Measurements from ENCODE around the gene TMEM269. TPM values are rescaled to one million over a fixed set of nuclear protein-coding genes. Genes with fewer than 3 reads are reported as not detected.

Gene TMEM269
- total and polyA plus RNA-seq, 2 donors (not counting 1 experiment from before 2014, with no cell fraction given), result 0.21 to 0.47 TPM

- H3K9me3 Mint-ChIP-seq (ENCODE audit: insufficient read depth), result no peaks in the 10 kb centered on the region
- peaks cover 0 to 2% (median 0%) of the 10 kb centered on the region in 3 donors for H3K9me3 ChIP-seq (ENCODE audit: control extremely low read depth in 1 of 3, control insufficient read depth in 2 of 3, insufficient read depth in 1 of 3, low read length in 2 of 3)
- no peak overlapping the region for H3K4me3 ChIP-seq (ENCODE audit: control extremely low read depth in 1 of 5, extremely low read depth in 1 of 5, insufficient read depth in 1 of 5, low read depth in 2 of 5, low read length in 4 of 5)
- peaks cover 0 to 9% of the 10 kb centered on the region in 2 experiments for H3K36me3 ChIP-seq (replicated peaks in 1 of 2; ENCODE audit: control extremely low read depth in 1 of 2, control insufficient read depth in 1 of 2, extremely low read depth in 1 of 2, insufficient read depth in 2 of 2, low read length in 1 of 2)
- 83% methylated on average over 1 of the region's 8 CpGs for WGBS (ENCODE audit: insufficient coverage)
- H3K27me3 ChIP-seq (replicated peaks in 1 of 4; ENCODE audit: control extremely low read depth in 1 of 4, control insufficient read depth in 3 of 4, insufficient read depth in 4 of 4, low read length in 3 of 4), result no peaks in the 10 kb centered on the region
- intact Hi-C loops (cut with micrococcal nuclease), result no loop called here
- TF ChIP-seq CTCF (IDR thresholded peaks at IDR 0.05), result no peak
- TF ChIP-seq EZH2 (IDR thresholded peaks at IDR 0.05; ENCODE audit: borderline replicate concordance, insufficient read depth, low read depth, low read length, poor library complexity, severe bottlenecking), result no peak
- no peaks in the 10 kb centered on the region for H3K4me1 Mint-ChIP-seq
- H3K79me2 ChIP-seq (ENCODE audit: control insufficient read depth, insufficient read depth, low read length), result no peaks in the 10 kb centered on the region
- POLR2A ChIA-PET, result no interaction called here
- no peak overlapping the region for H3K27ac Mint-ChIP-seq
- H3K27ac ChIP-seq (ENCODE audit: low read length in 2 of 2), result no peak overlapping the region
- H3K4me1 ChIP-seq (ENCODE audit: control insufficient read depth in 2 of 2, insufficient read depth in 2 of 2, low read length in 2 of 2), result no peaks in the 10 kb centered on the region
- no peak overlapping the region for H3K4me2 ChIP-seq (replicated peaks; ENCODE audit: low read depth, low read length, poor library complexity, severe bottlenecking)
- ATAC-seq (ENCODE audit: low read depth), result no peak
- no peak overlapping the region for H3K4me3 Mint-ChIP-seq
- H4K20me1 ChIP-seq (ENCODE audit: control insufficient read depth, insufficient read depth, low read length, poor library complexity, severe bottlenecking), result no peaks in the 10 kb centered on the region
- H3K9ac ChIP-seq (ENCODE audit: low read length), result no peak overlapping the region
- H3K27me3 Mint-ChIP-seq, result no peaks in the 10 kb centered on the region
- no peak overlapping the region for H2AFZ ChIP-seq (ENCODE audit: insufficient read depth, low read depth, low read length, poor library complexity, severe bottlenecking)
- CTCF ChIA-PET, result interaction anchor here (0.8 kb wide), 1 partner anchor 72 kb away, joined by 3 read pairs; no protein-coding TSS in a partner anchor
- DNase-seq, result no peak
These were observed 17.2 kb downstream of the TMEM269 start for GRCh38 chr1:42801832-42802473.

- H3K27ac ChIP-seq (ENCODE audit: low read length in 2 of 2), result no peak overlapping the region
- H3K79me2 ChIP-seq (ENCODE audit: control insufficient read depth, insufficient read depth, low read length), result peaks cover 6% of the 10 kb centered on the region
- POLR2A ChIA-PET, result interaction anchor here (0.6 kb wide), 1 partner anchor 38 kb away, joined by 4 read pairs; no protein-coding TSS in a partner anchor
- H3K9ac ChIP-seq (ENCODE audit: low read length), result no peak overlapping the region
- DNase-seq, result no peak
- H3K27ac Mint-ChIP-seq, result no peak overlapping the region
- intact Hi-C loops (cut with micrococcal nuclease), result no loop called here
- H3K27me3 Mint-ChIP-seq, result no peaks in the 10 kb centered on the region
- ATAC-seq (ENCODE audit: low read depth), result no peak
- TF ChIP-seq EZH2 (IDR thresholded peaks at IDR 0.05; ENCODE audit: borderline replicate concordance, insufficient read depth, low read depth, low read length, poor library complexity, severe bottlenecking) (no peak), CTCF (IDR thresholded peaks at IDR 0.05) (no peak)
- H3K27me3 ChIP-seq (replicated peaks in 1 of 4; ENCODE audit: control extremely low read depth in 1 of 4, control insufficient read depth in 3 of 4, insufficient read depth in 4 of 4, low read length in 3 of 4), result no peaks in the 10 kb centered on the region
- peaks cover 2 to 9% of the 10 kb centered on the region in 2 experiments for H3K36me3 ChIP-seq (replicated peaks in 1 of 2; ENCODE audit: control extremely low read depth in 1 of 2, control insufficient read depth in 1 of 2, extremely low read depth in 1 of 2, insufficient read depth in 2 of 2, low read length in 1 of 2)
- no peak overlapping the region for H3K4me3 ChIP-seq (ENCODE audit: control extremely low read depth in 1 of 5, extremely low read depth in 1 of 5, insufficient read depth in 1 of 5, low read depth in 2 of 5, low read length in 4 of 5)
- H3K9me3 ChIP-seq (ENCODE audit: control extremely low read depth in 1 of 3, control insufficient read depth in 2 of 3, insufficient read depth in 1 of 3, low read length in 2 of 3), result peaks cover 0 to 2% (median 0%) of the 10 kb centered on the region in 3 donors
- no peaks in the 10 kb centered on the region for H3K9me3 Mint-ChIP-seq (ENCODE audit: insufficient read depth)
- no peaks in the 10 kb centered on the region for H3K4me1 ChIP-seq (ENCODE audit: control insufficient read depth in 2 of 2, insufficient read depth in 2 of 2, low read length in 2 of 2)
- no peak overlapping the region for H3K4me3 Mint-ChIP-seq
- no peak overlapping the region for H2AFZ ChIP-seq (ENCODE audit: insufficient read depth, low read depth, low read length, poor library complexity, severe bottlenecking)
- H3K4me1 Mint-ChIP-seq, result no peaks in the 10 kb centered on the region
- H4K20me1 ChIP-seq (ENCODE audit: control insufficient read depth, insufficient read depth, low read length, poor library complexity, severe bottlenecking), result no peaks in the 10 kb centered on the region
- H3K4me2 ChIP-seq (replicated peaks; ENCODE audit: low read depth, low read length, poor library complexity, severe bottlenecking), result no peak overlapping the region
- CTCF ChIA-PET, result interaction anchor here (1.0 kb wide), 1 partner anchor 49 kb away, joined by 3 read pairs; no protein-coding TSS in a partner anchor
These were observed 21.4 kb downstream of the TMEM269 start for GRCh38 chr1:42806171-42806570.

All from B cell (primary cell).